T-helper 1 cell (primary cell): ENCODE results near the gene GNLY.
"Not testable (repeated sequence)": the region's sequence is repeated elsewhere in the genome, so short reads cannot be mapped to it uniquely, and the experiment has no call there.

ENCODE experiments used
- DNase-seq, 5 donors: peaks; one replicate each; pipeline ENCODE4 v3.0.0-alpha.2; 2012 to 2020

GNLY gene

DNA sequence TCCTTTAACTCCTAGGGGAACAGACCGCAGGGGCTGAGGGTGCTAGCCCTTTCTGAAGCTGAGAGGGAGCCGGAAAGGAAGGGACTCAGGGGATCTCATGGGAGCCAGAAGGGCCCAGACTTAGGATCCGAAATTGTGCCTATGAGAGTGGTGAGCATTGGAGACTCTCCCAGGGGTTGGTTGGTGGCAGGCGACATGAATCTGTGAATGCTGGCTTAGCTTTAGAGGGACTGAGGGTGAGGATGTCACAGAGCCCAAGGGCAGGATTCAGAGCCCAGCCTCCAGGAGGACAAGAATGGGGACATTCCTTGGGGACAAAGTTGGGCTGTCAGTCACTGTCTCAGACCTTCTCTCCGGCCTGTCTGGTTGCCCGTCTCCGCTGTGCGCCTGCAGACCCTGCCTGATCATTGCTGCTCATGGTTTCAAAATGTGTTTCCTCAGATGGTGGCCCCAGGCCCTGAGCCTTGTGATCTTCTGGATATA lies 17.5 kb downstream of the GNLY start:
- DNase-seq: no peak

- no peak for DNase-seq
Measured at GRCh38 chr2:85712336-85712735, 18.2 kb downstream of the GNLY start.

GRCh38 chr2:85712849-85713612 lies 18.9 kb downstream of the GNLY start:
- DNase-seq: no peak

- DNase-seq: no peak
Measured at GRCh38 chr2:85713836-85714235, 19.7 kb downstream of the GNLY start.

- DNase-seq: not testable (repeated sequence)
Measured at GRCh38 chr2:85714421-85714820, 20.3 kb downstream of the GNLY start.

DNA sequence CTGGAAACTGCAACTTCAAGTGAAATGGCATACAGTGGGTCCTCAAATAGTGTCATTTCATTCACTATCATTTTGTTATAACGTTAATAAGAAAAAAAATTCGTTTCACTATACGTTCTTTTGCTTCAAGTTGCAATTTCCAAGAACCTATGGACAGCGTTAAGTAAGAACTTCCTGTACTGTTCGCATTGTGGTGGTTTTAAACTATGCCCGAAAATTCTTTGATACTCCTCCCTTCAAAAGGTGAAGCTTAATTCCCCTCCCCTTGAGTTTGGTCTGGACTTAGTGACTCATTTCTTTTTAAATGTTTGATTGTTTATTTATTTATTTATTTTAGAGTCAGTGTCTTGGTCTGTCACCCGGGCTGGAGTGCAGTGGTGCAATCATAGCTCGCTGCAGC lies 20.7 kb downstream of the GNLY start:
- DNase-seq: peak in 1 of 5 donors; percentile 56

DNA sequence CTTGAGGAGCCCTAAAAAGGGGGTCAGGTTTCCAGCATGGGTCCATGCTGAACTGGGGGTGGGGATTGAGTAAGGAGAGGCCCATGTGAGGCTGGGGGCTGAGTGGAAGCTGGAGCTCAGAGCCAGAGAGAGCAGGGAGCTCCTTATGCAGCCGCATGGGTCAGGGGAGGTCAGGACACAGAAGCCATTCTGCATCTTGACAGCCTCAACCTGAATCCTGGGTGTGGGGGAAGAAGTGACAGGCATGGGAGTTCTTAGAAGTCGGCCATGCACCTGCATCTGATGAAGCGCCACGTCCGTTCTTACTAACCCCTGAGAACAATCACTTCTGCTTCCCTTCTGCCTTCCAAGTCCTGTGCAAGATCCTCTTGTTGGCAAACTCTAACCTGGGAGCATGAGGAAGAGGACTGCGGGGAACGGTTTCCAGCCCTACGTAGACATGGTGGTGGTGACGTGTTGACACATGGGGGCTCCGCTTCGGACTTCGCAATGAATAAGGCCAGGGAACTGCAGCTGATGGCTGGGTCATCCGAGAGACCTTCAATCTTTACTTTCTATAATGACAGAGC lies 22.3 kb downstream of the GNLY start:
- DNase-seq: no peak

DNA sequence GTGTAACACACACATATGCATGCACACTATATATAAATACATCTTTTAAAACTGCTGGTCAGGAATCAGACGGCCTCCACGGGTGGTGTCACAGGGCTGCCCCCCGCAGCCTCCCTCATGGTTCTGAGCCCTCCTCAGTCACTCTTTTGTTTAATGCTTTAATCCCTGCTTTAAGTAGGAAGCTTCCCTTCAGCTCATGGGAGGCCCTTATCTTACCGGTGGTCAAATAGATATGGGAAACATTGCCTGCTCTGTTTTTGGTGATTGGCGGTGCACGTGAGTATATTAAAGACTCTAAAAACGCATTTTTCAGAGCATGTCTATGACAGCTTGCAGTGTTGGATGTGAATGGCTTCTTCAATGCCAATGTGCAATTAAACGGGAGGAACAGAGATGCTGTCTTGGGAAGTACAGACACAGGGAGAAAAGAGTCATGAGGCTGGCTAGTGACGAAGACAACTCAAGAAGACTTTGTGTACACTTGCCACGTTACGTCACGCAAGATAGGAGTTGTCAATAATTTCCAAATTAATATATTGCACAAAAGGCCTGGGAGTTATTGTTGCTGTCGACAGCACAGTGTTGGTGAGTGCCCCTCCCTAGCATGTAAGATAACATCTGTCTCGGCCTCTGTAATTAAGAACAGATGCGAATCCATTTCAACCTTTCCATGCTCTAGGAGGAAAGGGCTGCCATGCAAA lies 23.3 kb downstream of the GNLY start:
- no peak for DNase-seq

GRCh38 chr2:85718009-85718391 lies 23.8 kb downstream of the GNLY start:
- DNase-seq: no peak

GRCh38 chr2:85718885-85719492 lies 24.8 kb downstream of the GNLY start:
- no peak for DNase-seq

DNA sequence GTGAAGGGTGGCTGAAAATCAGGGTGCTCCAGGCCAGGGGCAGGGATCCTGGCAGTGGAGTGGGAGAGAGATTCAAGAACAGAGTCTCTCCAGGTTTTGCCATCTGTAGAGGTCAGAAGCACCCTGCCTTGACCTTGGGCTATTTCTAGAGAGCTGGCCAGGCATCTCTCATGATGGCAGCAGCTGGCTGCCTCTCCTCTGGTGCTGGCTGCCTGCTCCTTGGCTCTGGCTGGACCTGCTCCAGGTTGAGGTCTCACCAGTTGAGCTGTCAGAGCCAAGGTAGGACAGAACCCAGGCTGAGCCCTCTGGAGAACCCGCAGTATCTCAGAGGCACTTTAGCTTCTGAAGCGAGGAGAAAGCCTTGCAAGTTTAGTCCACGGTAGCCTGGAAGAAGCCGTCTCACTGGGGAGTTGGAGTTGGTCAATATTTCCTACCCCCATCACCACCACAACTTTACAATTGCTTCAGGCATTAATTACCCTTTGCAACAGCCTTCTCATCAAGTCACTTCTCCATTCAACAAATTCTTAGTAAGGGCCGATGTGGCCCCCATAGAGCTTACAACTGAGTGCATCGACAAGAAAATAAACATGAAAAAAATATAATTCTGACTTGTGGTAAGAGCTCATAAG lies 25.6 kb downstream of the GNLY start:
- DNase-seq: no peak

GRCh38 chr2:85720533-85720932 lies 26.4 kb downstream of the GNLY start:
- no peak for DNase-seq

- no peak for DNase-seq
Measured at GRCh38 chr2:85721641-85722040, 27.5 kb downstream of the GNLY start.

GRCh38 chr2:85722519-85722918 lies 28.4 kb downstream of the GNLY start:
- DNase-seq: no peak

GRCh38 chr2:85723707-85724360 lies 29.7 kb downstream of the GNLY start:
- DNase-seq: no peak

GRCh38 chr2:85724731-85725181 lies 30.6 kb downstream of the GNLY start:
- no peak for DNase-seq

GRCh38 chr2:85725451-85725850 lies 31.3 kb downstream of the GNLY start:
- no peak for DNase-seq

DNA sequence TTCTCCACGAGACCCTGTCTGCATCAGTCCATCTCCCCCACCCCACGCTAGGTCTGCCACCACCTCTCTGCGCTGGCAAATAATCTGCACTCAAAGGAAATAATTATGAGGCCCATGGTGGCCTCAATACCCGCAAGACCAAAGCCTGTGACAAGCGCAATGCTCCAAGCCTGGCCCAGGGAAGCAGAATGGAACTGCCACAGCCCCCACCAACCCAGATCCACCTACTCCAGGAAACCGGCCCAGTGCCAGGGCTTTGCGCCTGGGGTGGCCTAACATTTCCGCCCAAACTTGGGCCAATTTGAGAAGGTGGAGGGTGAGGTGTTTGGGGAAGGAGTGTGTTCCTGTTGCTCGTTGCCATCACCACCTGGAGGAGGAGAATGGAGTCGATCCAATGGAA lies 33.6 kb downstream of the GNLY start:
- DNase-seq: no peak

DNA sequence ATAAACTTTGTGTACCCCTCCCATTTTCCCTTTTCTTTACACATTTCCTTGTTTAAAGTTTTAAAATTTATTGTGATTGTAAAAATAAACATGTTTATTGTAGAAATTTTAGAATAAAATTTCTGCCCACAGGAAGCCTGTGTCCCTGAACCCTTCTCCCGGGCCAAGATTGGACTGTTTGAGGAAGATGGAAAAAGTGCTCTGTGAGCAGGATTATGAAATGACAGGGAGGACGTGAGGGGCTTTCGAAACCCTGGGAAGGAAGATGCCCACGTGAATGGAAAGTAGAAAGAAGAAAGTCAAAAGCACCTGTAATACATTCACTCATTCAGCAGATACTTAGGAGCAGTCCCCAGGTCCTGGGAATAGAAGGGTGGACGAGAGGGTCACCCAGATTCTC lies 34.2 kb downstream of the GNLY start:
- DNase-seq: no peak

GRCh38 chr2:85728883-85729824 lies 35.0 kb downstream of the GNLY start:
- DNase-seq: peak; percentile 27 to 61 (median 50)

DNA sequence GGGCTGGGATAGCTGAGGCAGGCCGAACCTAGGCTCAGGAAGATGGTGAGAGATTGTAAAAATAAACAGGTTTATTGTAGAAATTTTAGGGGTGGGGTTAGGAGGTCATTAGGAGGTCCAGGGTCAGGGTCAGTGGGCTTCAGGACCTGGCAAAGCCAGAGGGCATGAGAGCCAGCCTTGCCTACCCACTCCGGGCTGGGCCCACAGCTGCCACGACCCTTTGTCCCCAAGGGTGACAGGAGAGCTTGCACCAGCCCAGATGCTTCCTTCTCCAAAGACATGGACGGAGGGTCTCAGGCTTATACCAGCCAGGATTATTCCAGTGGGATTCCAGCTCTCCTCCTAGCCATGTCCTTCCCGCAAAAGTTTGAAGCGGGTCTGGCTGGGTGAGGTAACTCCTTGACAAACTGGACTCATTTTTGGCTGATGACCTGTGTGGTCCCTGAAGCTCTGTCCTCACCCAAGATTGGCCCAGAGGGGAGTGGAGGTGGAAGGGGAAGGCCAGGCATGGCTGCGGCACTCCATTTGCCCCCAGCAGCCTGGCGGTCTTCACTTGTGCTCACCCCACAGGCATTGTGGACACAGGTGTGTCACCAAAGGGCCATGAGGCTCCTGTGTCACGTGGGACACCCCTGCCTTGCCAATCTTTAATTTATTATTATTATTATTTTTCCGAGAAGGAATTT lies 35.8 kb downstream of the GNLY start:
- no peak for DNase-seq
